HCEC 1CT (cell line): ENCODE measurements around the gene PARP6.

ENCODE experiments used
- DNase-seq: peaks from one replicate; pipeline ENCODE4 v3.0.0-alpha.2; 2017

PARP6 gene, protein sequence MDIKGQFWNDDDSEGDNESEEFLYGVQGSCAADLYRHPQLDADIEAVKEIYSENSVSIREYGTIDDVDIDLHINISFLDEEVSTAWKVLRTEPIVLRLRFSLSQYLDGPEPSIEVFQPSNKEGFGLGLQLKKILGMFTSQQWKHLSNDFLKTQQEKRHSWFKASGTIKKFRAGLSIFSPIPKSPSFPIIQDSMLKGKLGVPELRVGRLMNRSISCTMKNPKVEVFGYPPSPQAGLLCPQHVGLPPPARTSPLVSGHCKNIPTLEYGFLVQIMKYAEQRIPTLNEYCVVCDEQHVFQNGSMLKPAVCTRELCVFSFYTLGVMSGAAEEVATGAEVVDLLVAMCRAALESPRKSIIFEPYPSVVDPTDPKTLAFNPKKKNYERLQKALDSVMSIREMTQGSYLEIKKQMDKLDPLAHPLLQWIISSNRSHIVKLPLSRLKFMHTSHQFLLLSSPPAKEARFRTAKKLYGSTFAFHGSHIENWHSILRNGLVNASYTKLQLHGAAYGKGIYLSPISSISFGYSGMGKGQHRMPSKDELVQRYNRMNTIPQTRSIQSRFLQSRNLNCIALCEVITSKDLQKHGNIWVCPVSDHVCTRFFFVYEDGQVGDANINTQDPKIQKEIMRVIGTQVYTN

GRCh38 chr15:72272213-72272996 is at the start of gene PARP6:
Gene PARP6, minus strand, starts transcription at chr15:72272554. Its CDS starts 5,077 bp downstream, at chr15:72267477.
- peak; percentile 98 for DNase-seq

DNA sequence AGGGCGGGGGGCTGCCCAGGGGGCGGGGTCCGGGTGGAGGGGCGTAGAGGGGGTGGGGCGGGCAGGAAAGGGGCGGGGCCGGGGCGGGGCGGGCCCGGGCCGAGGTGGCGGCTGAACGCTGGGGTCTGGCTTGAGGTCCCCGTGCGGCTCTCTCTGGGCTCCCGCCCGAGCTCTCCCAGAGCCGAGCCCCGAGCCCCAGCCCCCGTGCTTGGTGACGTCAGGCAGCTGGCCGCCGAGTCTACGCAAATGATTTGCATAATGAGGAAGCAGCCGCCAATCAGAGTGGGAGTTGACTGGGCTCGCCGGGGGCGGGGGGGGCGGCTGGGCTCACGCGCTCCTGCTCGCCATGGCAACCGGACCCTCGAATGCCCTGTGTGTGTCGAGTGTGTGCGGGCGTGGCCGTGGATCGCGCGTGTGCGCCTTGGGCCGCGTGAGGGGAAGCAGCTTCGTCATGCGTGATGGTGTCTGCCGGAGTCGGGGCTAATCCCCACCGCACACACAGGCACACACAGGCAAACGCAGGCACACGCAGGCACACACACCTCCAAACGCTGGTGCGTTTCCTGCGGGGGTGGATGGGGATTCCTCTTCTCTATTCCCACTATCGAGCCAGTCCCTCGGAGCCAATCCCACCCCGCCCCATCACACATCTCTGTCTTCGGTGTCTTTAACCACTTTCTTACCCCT is 47.8 kb upstream of the PARP6 start, which contains the start of gene CELF6:
CELF6 (minus strand) TSS at position 173 of the 687 bp plus-strand sequence. CDS start 283 bp downstream, outside the sequence.
- DNase-seq: peak; percentile 76

GRCh38 chr15:72319360-72319984 is 47.1 kb upstream of the PARP6 start:
- DNase-seq: no peak

DNA sequence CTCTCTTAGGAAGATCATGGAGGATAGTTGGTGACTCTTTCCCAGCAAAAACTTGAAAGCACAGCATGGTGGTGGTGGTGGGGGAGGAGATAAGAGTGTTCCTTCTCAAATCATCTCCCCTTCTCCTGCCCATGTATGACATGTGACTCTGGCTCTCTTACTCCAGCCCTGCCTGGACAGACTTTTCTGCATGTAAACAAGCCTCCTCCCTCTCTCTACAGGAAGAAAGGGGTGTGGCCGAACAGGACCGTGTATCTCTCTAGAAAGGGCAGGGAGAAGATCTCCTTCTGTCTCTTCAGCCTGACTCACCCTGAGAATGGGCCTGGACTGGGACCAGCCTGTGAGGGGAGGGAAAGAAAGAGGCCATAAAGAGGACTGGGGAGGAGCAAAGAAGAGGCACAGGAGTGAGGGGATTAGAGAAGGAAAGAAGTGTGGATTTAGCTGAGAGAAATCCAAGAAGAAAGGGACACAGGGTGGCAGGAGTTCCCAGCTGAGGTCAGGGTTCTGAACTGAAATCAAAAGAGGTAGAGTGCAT is 46.1 kb upstream of the PARP6 start:
- DNase-seq: peak; percentile 33

GRCh38 chr15:72315706-72316370 is 43.5 kb upstream of the PARP6 start:
- DNase-seq: no peak

GRCh38 chr15:72313881-72314280 is 41.5 kb upstream of the PARP6 start:
- DNase-seq: no peak

- DNase-seq: no peak
Measured at GRCh38 chr15:72313448-72313840, 41.1 kb upstream of the PARP6 start.

- peak; percentile 64 for DNase-seq
Measured at GRCh38 chr15:72312605-72313447, 40.5 kb upstream of the PARP6 start.

GRCh38 chr15:72307026-72307425 is 34.7 kb upstream of the PARP6 start:
- DNase-seq: no peak

DNA sequence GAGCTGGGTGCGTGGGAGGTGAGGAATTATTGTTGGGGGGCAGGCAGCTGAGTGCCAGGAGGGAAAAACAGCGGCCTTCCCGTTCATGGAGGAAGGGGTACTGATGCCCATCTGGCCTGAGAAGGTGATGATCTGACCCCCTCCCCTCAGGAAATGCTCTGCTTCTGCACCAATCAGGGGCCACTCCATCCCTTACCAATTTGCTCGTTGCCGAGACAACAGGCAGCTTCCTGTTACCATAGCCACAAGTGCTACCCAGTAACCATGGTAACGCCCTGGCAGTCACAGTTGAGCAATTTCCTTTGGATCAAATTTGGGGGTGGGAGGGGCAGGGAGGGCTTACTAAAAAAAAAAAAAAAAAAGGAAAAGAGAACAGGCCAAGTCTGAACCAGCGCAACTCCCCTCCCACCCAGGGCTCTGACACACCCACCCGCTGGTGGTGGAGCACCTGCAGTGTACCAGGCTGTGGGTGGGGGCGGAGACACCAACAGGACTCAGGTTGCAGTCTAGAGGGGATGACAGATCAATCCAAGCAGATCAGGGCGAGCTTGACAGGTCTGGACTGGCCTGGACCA is 33.9 kb upstream of the PARP6 start:
- DNase-seq: peak; percentile 21

DNA sequence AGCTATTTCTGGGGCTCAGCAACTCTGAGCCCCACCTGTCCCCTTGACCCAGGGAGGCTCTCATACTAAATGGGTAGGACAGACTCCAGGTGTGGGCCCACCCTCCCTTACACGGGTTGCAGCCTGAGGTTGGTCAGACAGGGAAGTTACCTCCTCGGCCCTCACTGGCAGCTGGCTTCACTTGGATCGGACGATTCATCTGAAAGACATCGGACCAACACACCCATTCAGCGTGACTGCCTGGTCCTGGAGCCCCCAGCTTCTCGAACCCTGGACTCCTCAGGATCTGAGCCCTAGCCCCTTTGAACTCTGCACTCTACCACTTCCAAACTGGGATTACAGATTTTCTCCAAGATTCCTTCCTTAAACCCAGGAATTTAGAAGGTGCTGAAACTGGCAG is 32.2 kb upstream of the PARP6 start:
- DNase-seq: no peak

- DNase-seq: no peak
Measured at GRCh38 chr15:72302955-72303354, 30.6 kb upstream of the PARP6 start.

GRCh38 chr15:72289597-72290325 is 17.4 kb upstream of the PARP6 start:
- DNase-seq: no peak

GRCh38 chr15:72288796-72289596 is 16.6 kb upstream of the PARP6 start:
- no peak for DNase-seq

DNA sequence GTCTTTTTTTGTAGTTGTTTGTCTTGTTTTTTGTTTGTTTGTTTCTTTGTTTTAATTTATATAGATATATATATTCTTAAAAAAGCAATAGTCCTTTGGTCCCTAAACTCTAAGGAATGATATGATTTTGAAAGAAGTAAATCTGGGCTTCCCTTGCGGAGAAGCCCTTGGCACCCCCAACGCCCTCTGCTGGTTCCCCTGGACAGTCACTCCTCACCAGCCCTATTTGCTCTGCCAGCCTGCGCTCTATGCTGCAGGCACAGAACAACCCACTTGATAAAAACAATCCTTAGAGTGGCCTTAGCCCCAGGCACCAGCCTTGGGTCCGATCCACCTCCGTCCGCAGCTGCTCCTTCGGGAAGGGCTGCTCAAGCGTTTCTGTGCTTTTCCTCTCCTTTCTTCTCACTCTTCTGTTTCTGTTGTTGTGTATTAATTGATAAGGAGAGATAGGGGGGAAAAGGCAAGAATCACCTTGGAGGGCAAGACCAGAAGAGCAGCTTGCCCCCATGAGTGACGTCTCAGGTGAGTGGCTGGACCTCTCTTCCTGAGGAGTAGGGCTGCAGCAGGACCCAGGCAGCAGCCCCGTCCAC is 13.7 kb upstream of the PARP6 start:
- DNase-seq: peak; percentile 14

GRCh38 chr15:72285402-72285801 is 13.0 kb upstream of the PARP6 start:
- no peak for DNase-seq

GRCh38 chr15:72284781-72285180 is 12.4 kb upstream of the PARP6 start:
- DNase-seq: no peak

- DNase-seq: no peak
Measured at GRCh38 chr15:72281713-72282112, 9.4 kb upstream of the PARP6 start.
